SU-DHL-6 (cell line): ENCODE measurements around the gene DLG4.

ENCODE experiments used
- EZH2phosphoT487 ChIP-seq: fragments of 200-600 bp; sonication (generic), shearing (Covaris generic); conservative IDR thresholded peaks from 2 replicates; pipeline ENCODE4 v1.6.1; 2018; ENCODE audit warnings: mild to moderate bottlenecking, antibody characterized with exemption, low read length, moderate library complexity, mixed read lengths
- TF ChIP-seq, protein P1 (sequence below): fragments of 200-600 bp; sonication (generic); IDR thresholded peaks from one replicate; pipeline ENCODE4 v1.5.1; 2017; ENCODE audit warnings: antibody characterized with exemption, mild to moderate bottlenecking, low read length, moderate library complexity; ENCODE audit not compliant: insufficient read depth, poor library complexity, severe bottlenecking

GRCh38 chr17:7232114-7232513, 12.5 kb upstream of the DLG4 start:
- TF ChIP-seq, protein P1, sequence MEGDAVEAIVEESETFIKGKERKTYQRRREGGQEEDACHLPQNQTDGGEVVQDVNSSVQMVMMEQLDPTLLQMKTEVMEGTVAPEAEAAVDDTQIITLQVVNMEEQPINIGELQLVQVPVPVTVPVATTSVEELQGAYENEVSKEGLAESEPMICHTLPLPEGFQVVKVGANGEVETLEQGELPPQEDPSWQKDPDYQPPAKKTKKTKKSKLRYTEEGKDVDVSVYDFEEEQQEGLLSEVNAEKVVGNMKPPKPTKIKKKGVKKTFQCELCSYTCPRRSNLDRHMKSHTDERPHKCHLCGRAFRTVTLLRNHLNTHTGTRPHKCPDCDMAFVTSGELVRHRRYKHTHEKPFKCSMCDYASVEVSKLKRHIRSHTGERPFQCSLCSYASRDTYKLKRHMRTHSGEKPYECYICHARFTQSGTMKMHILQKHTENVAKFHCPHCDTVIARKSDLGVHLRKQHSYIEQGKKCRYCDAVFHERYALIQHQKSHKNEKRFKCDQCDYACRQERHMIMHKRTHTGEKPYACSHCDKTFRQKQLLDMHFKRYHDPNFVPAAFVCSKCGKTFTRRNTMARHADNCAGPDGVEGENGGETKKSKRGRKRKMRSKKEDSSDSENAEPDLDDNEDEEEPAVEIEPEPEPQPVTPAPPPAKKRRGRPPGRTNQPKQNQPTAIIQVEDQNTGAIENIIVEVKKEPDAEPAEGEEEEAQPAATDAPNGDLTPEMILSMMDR = no peak
- TF ChIP-seq EZH2phosphoT487 = no peak
